Measurements from ENCODE around the gene INO80E. TPM values are rescaled to one million over a fixed set of nuclear protein-coding genes. Genes with fewer than 3 reads are reported as not detected.
"Not testable (repeated sequence)": the region's sequence is repeated elsewhere in the genome, so short reads cannot be mapped to it uniquely, and the experiment has no call there.

The INO80E gene
- total RNA-seq, 2 experiments from 2014 or later: 84.1 to 94.0 TPM

DNA sequence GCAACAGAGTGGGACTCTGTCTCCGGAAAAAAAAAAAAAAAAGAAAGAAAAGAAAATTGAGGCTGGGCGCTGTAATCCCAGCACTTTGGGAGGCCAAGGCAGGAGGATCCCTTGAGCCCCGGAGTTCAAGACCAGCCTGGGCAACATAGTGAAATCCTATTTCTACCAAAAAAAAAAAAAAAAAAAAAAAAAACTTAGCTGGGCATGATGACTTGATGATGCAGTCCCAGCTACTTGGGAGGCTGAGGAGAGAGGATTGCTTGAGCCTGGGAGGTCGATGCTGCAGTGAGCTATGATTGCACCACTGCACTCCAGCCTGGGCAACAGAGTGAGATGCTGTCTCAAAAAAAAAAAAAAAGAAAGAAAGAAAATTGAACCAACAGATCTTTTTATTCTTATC lies 21.9 kb downstream of the INO80E start:
- H3K27me3 Mint-ChIP-seq; H3K36me3 Mint-ChIP-seq; H3K27ac Mint-ChIP-seq; H3K4me1 Mint-ChIP-seq (ENCODE audit: low read depth); H3K9me3 Mint-ChIP-seq; intact Hi-C loops (cut with micrococcal nuclease); DNase-seq; H3K4me3 Mint-ChIP-seq: not testable (repeated sequence)
- POLR2A ChIA-PET: interaction anchor here (0.6 kb wide), 1 partner anchor 68 kb away, joined by 3 read pairs; no protein-coding TSS in a partner anchor
- CTCF ChIA-PET: interaction anchor here (0.6 to 5.4 kb wide), 8 partner anchors 13 to 391 kb away, joined by 3 to 25 read pairs (median 3); partner anchors contain the start of genes INO80E and TLCD3B

- Mint-ChIP-seq H3K27me3 (peaks cover 3% of the 10 kb centered on the region), H3K27ac (no peak overlapping the region), H3K9me3 (no peaks in the 10 kb centered on the region), H3K4me1 (ENCODE audit: low read depth) (peaks cover 4% of the 10 kb centered on the region), H3K36me3 (no peaks in the 10 kb centered on the region), H3K4me3 (no peak overlapping the region)
- DNase-seq: no peak
- intact Hi-C loops (cut with micrococcal nuclease): no loop called here
- ChIA-PET POLR2A (no interaction called here), CTCF (interaction anchor here (1.0 to 5.4 kb wide), 4 partner anchors 13 to 327 kb away, joined by 3 to 25 read pairs (median 3); partner anchors contain the start of genes INO80E and TLCD3B)
These were observed 22.7 kb downstream of the INO80E start for GRCh38 chr16:30018731-30019158.

DNA sequence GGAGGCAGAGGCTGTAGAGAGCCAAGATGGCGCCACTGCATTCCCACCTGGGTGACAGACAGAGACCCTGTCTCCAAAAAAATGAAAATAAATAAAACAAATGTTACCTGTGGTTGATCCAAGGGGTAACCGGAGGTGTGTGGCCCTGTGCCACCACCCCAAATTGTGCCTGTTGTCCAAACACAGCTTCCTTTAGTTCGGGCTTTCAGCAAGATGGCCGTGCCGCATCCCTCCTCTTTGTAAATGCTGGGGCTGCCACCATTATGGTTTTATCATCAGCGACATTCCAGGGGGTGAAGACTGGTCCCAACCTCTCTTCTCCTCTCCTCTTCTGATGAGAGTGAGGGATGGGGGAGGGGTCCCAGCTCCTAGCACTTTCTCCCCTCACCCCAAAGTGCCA lies 26.8 kb downstream of the INO80E start, which contains the start of gene C16orf92:
C16orf92 (plus strand) TSS at position 312 of the 400 bp plus-strand sequence. CDS start 143 bp downstream, outside the sequence.
- no peak within 1 kb of the TSS for H3K27ac Mint-ChIP-seq
- peaks cover 4% of the 10 kb centered on the region for H3K4me1 Mint-ChIP-seq (ENCODE audit: low read depth)
- intact Hi-C loops (cut with micrococcal nuclease): loop anchor here (5.0 kb wide), 1 partner anchor 161 kb away; the partner anchor contains the start of gene CDIPT
- POLR2A ChIA-PET: interaction anchor here (0.8 kb wide), 1 partner anchor 216 kb away, joined by 3 read pairs; the partner anchor contains the start of gene MAZ
- CTCF ChIA-PET: interaction anchor here (1.0 to 2.0 kb wide), 3 partner anchors 9 to 33 kb away, joined by 3 to 22 read pairs (median 5); partner anchors contain the start of gene TLCD3B
- no peak within 1 kb of the TSS for H3K4me3 Mint-ChIP-seq
- no peaks in the 10 kb centered on the region for H3K36me3 Mint-ChIP-seq
- H3K27me3 Mint-ChIP-seq: peaks cover 20% of the 10 kb centered on the region
- no peak for DNase-seq
- no peaks in the 10 kb centered on the region for H3K9me3 Mint-ChIP-seq

DNA sequence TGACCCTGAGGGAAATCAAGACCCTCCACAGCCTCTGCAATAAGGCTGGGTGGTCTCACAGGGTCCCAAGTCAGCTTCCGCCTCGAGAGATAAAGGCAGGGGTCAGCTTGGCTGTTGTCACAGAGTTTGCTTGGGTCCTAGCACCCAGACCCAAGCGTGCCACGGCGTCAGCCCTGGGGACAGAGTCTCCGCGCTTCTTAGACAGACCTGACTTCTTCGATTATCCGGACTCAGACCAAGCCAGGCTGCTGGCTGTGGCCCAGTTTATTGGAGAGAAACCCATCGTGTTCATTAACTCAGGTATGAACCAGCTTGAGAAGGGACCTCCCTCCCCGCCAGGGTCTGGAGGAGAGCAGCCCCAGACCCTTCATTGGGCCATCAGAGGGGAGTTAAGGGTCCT lies 27.5 kb downstream of the INO80E start:
- CTCF ChIA-PET: interaction anchor here (1.5 to 2.0 kb wide), 2 partner anchors 8 to 32 kb away, joined by 5 to 22 read pairs; partner anchors contain the start of gene TLCD3B
- H3K4me3 Mint-ChIP-seq: no peak overlapping the region
- H3K27ac Mint-ChIP-seq: no peak overlapping the region
- no peaks in the 10 kb centered on the region for H3K36me3 Mint-ChIP-seq
- peaks cover 4% of the 10 kb centered on the region for H3K4me1 Mint-ChIP-seq (ENCODE audit: low read depth)
- POLR2A ChIA-PET: interaction anchor here (0.8 kb wide), 1 partner anchor 217 kb away, joined by 3 read pairs; the partner anchor contains the start of gene MAZ
- no peak for DNase-seq
- intact Hi-C loops (cut with micrococcal nuclease): loop anchor here (5.0 kb wide), 1 partner anchor 161 kb away; the partner anchor contains the start of gene CDIPT
- H3K9me3 Mint-ChIP-seq: no peaks in the 10 kb centered on the region
- H3K27me3 Mint-ChIP-seq: peaks cover 26% of the 10 kb centered on the region

- peaks cover 34% of the 10 kb centered on the region for H3K27me3 Mint-ChIP-seq
- no peak overlapping the region for H3K4me3 Mint-ChIP-seq
- no peaks in the 10 kb centered on the region for H3K9me3 Mint-ChIP-seq
- H3K4me1 Mint-ChIP-seq (ENCODE audit: low read depth): peaks cover 4% of the 10 kb centered on the region
- no peak overlapping the region for H3K27ac Mint-ChIP-seq
- intact Hi-C loops (cut with micrococcal nuclease): loop anchor here (5.0 kb wide), 1 partner anchor 162 kb away; the partner anchor contains the start of gene CDIPT
- POLR2A ChIA-PET: no interaction called here
- CTCF ChIA-PET: no interaction called here
- no peaks in the 10 kb centered on the region for H3K36me3 Mint-ChIP-seq
- no peak for DNase-seq
These were observed 28.4 kb downstream of the INO80E start for GRCh38 chr16:30024451-30024850.

GRCh38 chr16:30025156-30025555 lies 29.1 kb downstream of the INO80E start:
- H3K27ac Mint-ChIP-seq: no peak overlapping the region

DNA sequence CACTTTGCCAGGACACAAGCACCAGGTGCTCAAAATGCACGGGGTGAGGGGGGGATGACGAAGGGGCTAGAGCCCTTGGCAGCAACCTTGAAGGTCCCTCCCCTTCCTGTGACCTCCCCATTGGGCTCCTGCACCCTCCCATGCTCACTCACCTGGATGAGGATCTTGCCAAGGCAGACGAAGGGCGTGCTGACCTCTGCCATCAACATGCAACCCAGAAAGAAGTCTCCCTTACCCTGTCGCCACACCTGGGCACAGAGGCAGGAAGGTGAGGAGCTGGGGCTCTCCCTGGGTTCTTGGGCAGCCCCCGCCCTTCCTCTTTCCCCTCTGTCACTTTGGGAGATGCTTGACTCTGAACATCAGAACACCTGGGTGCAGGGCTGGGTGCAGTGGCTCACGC lies 29.5 kb downstream of the INO80E start:
- DNase-seq: no peak
- Mint-ChIP-seq H3K4me3 (no peak overlapping the region), H3K27ac (no peak overlapping the region), H3K36me3 (no peaks in the 10 kb centered on the region), H3K27me3 (peaks cover 44% of the 10 kb centered on the region), H3K9me3 (no peaks in the 10 kb centered on the region), H3K4me1 (ENCODE audit: low read depth) (peaks cover 4% of the 10 kb centered on the region)
- ChIA-PET POLR2A (no interaction called here), CTCF (no interaction called here)
- intact Hi-C loops (cut with micrococcal nuclease): no loop called here

More at GRCh38 chr16:30025156-30025555, 29.1 kb downstream of the INO80E start:
- peaks cover 4% of the 10 kb centered on the region for H3K4me1 Mint-ChIP-seq (ENCODE audit: low read depth)
- ChIA-PET CTCF (no interaction called here), POLR2A (no interaction called here)
- H3K4me3 Mint-ChIP-seq: no peak overlapping the region
- intact Hi-C loops (cut with micrococcal nuclease): no loop called here
- H3K27me3 Mint-ChIP-seq: peaks cover 42% of the 10 kb centered on the region
- H3K9me3 Mint-ChIP-seq: no peaks in the 10 kb centered on the region
- DNase-seq: no peak
- no peaks in the 10 kb centered on the region for H3K36me3 Mint-ChIP-seq

- Mint-ChIP-seq H3K27ac (no peak overlapping the region), H3K9me3 (no peaks in the 10 kb centered on the region), H3K4me1 (ENCODE audit: low read depth) (peaks cover 1% of the 10 kb centered on the region), H3K4me3 (no peak overlapping the region), H3K36me3 (no peaks in the 10 kb centered on the region), H3K27me3 (peaks cover 45% of the 10 kb centered on the region)
- intact Hi-C loops (cut with micrococcal nuclease): no loop called here
- ChIA-PET POLR2A (no interaction called here), CTCF (no interaction called here)
- DNase-seq: no peak
These were observed 30.4 kb downstream of the INO80E start for GRCh38 chr16:30026449-30026848.

- ChIA-PET CTCF (interaction anchor here (0.8 kb wide), 1 partner anchor 327 kb away, joined by 3 read pairs; no protein-coding TSS in a partner anchor), POLR2A (no interaction called here)
- Mint-ChIP-seq H3K27ac (no peak overlapping the region), H3K4me3 (no peak overlapping the region), H3K4me1 (ENCODE audit: low read depth) (peaks cover 8% of the 10 kb centered on the region), H3K27me3 (peaks cover 54% of the 10 kb centered on the region), H3K9me3 (no peaks in the 10 kb centered on the region), H3K36me3 (no peaks in the 10 kb centered on the region)
- intact Hi-C loops (cut with micrococcal nuclease): no loop called here
- no peak for DNase-seq
These were observed 31.8 kb downstream of the INO80E start for GRCh38 chr16:30027588-30028437.

DNA sequence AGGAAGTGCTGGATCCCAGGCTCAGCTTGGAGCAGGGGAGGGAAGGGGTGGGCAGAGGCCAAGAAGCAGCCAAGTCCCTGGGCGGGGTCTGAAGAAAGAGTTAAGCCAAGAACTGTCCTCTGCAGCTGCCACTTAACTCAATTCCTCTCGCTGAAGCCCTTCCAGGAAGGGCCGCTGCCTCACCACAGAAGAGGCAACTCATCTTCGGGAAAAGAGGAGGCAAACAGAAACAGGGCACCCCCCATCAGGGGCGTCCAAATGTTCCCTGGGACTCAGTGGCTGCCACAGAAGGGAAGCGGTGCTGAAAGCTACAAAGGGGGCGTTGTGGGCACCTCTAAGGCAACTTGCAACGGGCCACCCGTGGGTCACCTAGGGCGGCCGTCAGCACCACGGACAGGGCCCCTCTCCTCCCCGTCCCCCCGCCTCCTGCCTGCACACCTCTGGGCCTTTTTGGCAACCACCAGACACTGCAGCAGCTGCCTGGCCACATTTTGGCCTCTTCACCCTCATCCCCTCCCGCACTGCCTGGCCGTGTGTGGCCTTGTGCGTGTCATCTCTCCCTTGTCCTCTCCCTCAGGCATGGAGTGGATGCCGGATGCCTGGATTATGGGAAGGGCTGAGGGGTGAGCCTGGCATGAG lies 32.5 kb downstream of the INO80E start:
- no peak overlapping the region for H3K4me3 Mint-ChIP-seq
- H3K27me3 Mint-ChIP-seq: peaks cover 54% of the 10 kb centered on the region
- no peaks in the 10 kb centered on the region for H3K36me3 Mint-ChIP-seq
- DNase-seq: peak; percentile 47
- no peak overlapping the region for H3K27ac Mint-ChIP-seq
- ChIA-PET CTCF (interaction anchor here (0.8 kb wide), 1 partner anchor 328 kb away, joined by 3 read pairs; no protein-coding TSS in a partner anchor), POLR2A (no interaction called here)
- peaks cover 14% of the 10 kb centered on the region for H3K4me1 Mint-ChIP-seq (ENCODE audit: low read depth)
- intact Hi-C loops (cut with micrococcal nuclease): no loop called here
- no peaks in the 10 kb centered on the region for H3K9me3 Mint-ChIP-seq

DNA sequence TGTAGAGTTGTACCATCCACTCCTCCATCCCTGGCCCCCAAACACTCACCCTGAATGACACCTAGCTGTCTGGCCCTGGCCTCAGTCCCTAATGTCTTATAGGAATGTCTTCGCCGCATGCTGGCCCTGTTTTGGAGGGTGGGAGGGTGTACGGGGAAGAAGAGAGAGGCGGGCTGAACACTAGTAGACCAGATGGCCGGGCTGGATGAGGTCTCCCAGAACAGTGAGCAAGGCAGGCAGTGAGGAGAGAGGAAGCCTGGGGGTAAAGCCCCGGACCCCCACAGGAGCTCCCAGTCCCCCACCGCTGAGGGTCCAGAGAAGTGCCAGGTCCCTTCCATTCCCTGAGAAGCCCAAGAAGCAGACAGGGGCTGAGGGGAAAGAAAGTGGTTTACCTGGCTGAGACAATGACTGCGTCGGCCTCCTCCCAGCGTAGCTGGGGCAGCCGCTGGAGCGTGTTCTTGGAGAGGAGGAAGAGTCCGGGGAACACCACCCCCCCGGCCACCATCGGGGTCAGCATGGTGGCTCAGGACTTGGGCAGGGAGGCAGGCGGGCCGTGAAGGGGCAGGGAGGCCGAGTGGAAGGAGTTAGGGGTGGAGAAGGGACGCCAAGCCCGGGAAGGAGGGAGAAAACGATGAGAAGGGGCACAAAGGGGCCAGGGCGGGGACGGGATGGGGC lies 34.1 kb downstream of the INO80E start:
- POLR2A ChIA-PET: no interaction called here
- Mint-ChIP-seq H3K9me3 (no peaks in the 10 kb centered on the region), H3K4me1 (ENCODE audit: low read depth) (peaks cover 19% of the 10 kb centered on the region), H3K36me3 (no peaks in the 10 kb centered on the region), H3K27me3 (peaks cover 55% of the 10 kb centered on the region), H3K27ac (no peak overlapping the region), H3K4me3 (no peak overlapping the region)
- CTCF ChIA-PET: interaction anchor here (0.7 to 4.6 kb wide), 3 partner anchors 10 to 331 kb away, joined by 3 to 63 read pairs (median 11); no protein-coding TSS in a partner anchor
- no peak for DNase-seq
- intact Hi-C loops (cut with micrococcal nuclease): no loop called here

All from activated CD4-positive, alpha-beta memory T cell treated with anti-CD3 and anti-CD28 coated beads for 36 hours (primary cell).